Esophagus squamous epithelium (tissue), 4 donors: ENCODE results near the gene VWA8.

Experiments
- CTCF ChIP-seq, 6 experiments: fragments of 450-650 bp in 4 of 6; fragments of 200-600 bp in 2 of 6; sonication (generic) in 2 of 6; IDR thresholded peaks; one replicate each; pipeline ENCODE4 v1.5.1; 2016 to 2019; ENCODE audit warnings: antibody characterized with exemption in 6 of 6, mild to moderate bottlenecking in 4 of 6, moderate library complexity in 4 of 6
- POLR2A ChIP-seq, 4 donors: fragments of 450-650 bp; IDR thresholded peaks; one replicate each; pipeline ENCODE4 v1.6.1; 2017; ENCODE audit warnings: antibody characterized with exemption in 4 of 4, mild to moderate bottlenecking in 4 of 4, moderate library complexity in 3 of 4

DNA sequence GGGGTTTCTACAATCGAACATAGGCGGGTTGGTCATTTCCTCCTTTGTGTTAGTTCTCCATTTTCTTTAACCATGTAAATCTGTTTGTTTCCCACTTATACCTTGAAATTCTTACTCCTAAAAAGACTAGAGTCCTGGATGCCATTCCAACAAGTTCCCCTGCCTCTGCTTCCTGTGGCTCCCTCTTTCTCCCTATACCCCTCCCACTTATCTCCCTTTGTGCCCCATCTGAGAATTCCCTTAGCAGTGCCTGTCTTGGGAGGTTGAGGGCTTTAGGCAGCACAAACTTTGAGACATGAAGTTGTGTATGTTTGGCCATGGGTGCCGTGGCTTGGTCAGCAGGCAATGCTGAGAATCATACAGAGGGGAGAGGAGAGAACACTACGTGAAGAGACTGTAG lies 327.1 kb downstream of the VWA8 start:
- no peak for TF ChIP-seq CTCF (IDR thresholded peaks at IDR 0.05)
- TF ChIP-seq POLR2A (IDR thresholded peaks at IDR 0.05) = no peak
